Stimulated activated CD8-positive, alpha-beta memory T cell treated with anti-CD3 and anti-CD28 coated beads, Interleukin-12 subunit alpha, Interleukin-12 subunit beta, amount 100 ng/mL, for 4 hours (primary cell): ENCODE measurements around the gene ARHGAP15.
"Not testable (repeated sequence)": the region's sequence is repeated elsewhere in the genome, so short reads cannot be mapped to it uniquely, and the experiment has no call there.

Experiments
- DNase-seq: peaks from one replicate; pipeline ENCODE4 v3.0.0-alpha.2; 2020; ENCODE audit warnings: low read depth

ARHGAP15 gene

GRCh38 chr2:143128681-143129580 is at the start of gene ARHGAP15:
Gene ARHGAP15, plus strand, starts transcription at chr2:143129419.
- peak; percentile 49 for DNase-seq

GRCh38 chr2:143081616-143082015 is 47.6 kb upstream of the ARHGAP15 start:
- no peak for DNase-seq

GRCh38 chr2:143083636-143084035 is 45.6 kb upstream of the ARHGAP15 start:
- no peak for DNase-seq

GRCh38 chr2:143084462-143084861 is 44.8 kb upstream of the ARHGAP15 start:
- DNase-seq = no peak

GRCh38 chr2:143085125-143085784 is 44.0 kb upstream of the ARHGAP15 start:
- no peak for DNase-seq

GRCh38 chr2:143087033-143087432 is 42.2 kb upstream of the ARHGAP15 start:
- DNase-seq = no peak

GRCh38 chr2:143088388-143088787 is 40.8 kb upstream of the ARHGAP15 start:
- no peak for DNase-seq

- not testable (repeated sequence) for DNase-seq
These were observed 39.7 kb upstream of the ARHGAP15 start for GRCh38 chr2:143089520-143089919.

GRCh38 chr2:143110758-143111428 is 18.3 kb upstream of the ARHGAP15 start:
- peak; percentile 11 for DNase-seq

- DNase-seq = no peak
These were observed 12.0 kb upstream of the ARHGAP15 start for GRCh38 chr2:143117225-143117624.

GRCh38 chr2:143121079-143121478 is 8.1 kb upstream of the ARHGAP15 start:
- no peak for DNase-seq

GRCh38 chr2:143121957-143122356 is 7.3 kb upstream of the ARHGAP15 start:
- no peak for DNase-seq

- no peak for DNase-seq
These were observed 5.3 kb upstream of the ARHGAP15 start for GRCh38 chr2:143123911-143124310.

- DNase-seq = no peak
These were observed 4.8 kb upstream of the ARHGAP15 start for GRCh38 chr2:143124445-143124844.

GRCh38 chr2:143125717-143126116 is 3.5 kb upstream of the ARHGAP15 start:
- no peak for DNase-seq

- DNase-seq = no peak
These were observed 3.1 kb downstream of the ARHGAP15 start for GRCh38 chr2:143132355-143132754.

GRCh38 chr2:143133783-143134182 is 4.6 kb downstream of the ARHGAP15 start:
- no peak for DNase-seq

GRCh38 chr2:143138292-143138691 is 9.1 kb downstream of the ARHGAP15 start:
- no peak for DNase-seq

- DNase-seq = no peak
These were observed 10.7 kb downstream of the ARHGAP15 start for GRCh38 chr2:143139835-143140393.

GRCh38 chr2:143140864-143141661 is 11.8 kb downstream of the ARHGAP15 start:
- DNase-seq = no peak

GRCh38 chr2:143142598-143142997 is 13.4 kb downstream of the ARHGAP15 start:
- DNase-seq = no peak
